ENCODE measurements around the gene SUCO. TPM values are rescaled to one million over a fixed set of nuclear protein-coding genes. Genes with fewer than 3 reads are reported as not detected.
A peak's percentile ranks its signal among the peaks of the same experiment; 100 is the strongest.

Gene SUCO
- total RNA-seq, 1 donor from 2014 or later: 58.5 TPM

DNA sequence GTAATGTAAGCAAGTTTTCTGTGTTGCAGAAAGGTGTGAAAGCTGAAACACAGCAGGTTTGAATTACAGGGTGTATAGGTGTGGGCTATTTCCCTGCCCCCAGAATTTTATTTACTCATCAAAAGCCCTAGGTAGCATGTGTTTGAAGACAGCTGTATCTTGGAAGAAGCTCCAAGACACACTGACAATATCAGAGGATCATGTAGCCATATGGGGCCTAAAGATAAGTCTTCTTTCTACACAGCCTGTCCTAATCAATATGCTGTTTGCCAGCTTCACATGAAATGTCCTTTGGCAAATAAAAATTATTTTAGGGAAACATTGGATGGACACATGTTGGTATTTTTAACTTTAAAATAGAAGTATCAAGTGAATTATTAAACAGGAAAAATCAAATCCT, 17.5 kb upstream of the SUCO start:
- DNase-seq: no peak

DNA sequence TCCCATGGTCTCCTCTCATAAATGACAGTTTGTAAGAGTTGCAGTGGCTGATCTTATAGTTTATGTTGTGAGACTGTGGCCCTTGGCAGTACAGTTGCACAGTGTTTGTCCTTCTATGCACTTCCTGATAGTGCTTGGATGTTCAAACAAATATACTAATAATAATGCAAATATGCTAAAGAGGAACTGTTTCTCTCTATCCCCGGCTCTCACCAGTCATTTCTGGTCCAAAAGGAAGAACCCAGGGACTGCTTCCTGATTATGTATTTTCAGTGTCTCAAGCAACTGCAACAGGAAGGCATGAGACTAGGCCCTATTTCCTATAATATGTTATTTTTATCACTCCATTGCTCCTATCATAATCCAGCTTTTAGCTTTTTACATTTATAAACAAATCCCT, 17.0 kb upstream of the SUCO start:
- no peak for DNase-seq

DNA sequence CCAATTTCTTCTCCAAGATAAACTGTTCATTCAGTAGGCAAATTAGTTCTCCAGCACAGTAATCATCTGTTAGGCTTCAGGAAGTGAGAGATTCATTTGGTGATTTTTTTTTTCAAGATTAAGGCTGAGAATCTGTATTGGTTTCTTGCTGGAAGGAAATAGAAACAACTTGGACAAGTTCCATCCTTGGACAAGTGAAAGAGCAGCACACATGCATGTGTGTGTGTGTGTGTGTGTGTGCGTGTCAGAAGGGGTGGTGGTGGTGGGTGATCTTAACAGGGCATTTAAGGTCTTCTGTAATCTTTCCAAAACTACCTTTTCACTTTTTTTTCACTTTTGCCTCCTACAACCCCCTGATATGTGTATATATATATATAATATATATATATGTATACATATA, 15.9 kb upstream of the SUCO start:
- no peak for DNase-seq

DNA sequence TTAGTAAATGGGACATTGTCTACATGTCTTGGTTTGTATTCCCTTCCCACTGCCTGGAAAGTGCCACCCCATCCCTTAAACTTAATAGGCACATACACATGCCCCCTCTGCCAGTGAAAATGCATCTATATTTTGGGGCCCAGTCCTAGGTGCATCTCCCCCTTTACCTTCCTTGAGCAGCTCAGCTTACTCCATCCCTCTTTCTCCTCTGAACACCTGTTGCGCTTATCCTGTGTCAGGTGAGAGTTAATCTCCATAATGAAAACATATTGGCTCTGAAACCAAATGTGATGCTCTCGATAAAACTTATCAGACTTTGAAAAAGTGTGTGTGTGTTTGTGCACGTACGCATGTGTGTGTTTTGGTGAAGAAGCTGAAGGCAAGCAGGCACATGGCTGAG, 15.4 kb upstream of the SUCO start:
- DNase-seq: no peak

DNA sequence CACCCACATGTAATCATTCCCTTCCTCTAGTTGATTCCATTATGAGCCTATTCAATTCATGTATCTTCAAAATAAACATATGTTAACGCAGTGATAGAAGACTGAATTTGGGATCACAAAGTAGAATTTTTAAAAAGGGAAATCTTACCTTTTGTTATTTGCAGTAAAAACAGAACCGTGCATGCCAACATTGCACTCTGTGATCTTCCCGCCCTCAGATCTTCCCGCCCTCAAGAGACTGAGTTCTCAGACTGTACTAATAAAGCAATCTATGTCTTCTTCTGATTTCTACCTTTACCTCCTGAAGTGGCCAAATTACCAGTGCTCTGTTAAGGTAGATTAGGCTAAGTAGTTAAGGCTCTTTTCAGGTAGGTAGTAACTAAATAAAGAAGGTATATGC, 3.6 kb upstream of the SUCO start:
- no peak for DNase-seq

DNA sequence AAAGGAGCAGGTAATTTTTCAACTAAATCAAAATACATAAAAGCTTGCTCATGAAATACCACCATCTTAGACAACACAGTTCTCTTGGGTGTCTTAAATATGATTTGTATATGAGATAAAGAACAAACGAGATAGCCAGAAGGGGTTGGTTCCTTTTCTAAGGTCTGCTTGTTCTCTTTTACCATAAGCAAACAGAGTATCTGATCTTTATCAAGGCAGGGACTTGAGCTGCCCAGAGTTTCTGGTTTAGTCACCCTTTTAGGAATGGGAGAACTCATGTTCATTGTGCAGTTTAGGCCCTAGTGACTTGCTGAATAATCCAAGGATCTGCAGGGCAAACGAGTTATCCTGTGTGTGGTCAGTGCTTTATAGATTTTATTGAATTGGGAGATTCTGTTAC, 3.0 kb upstream of the SUCO start:
- DNase-seq: no peak

DNA sequence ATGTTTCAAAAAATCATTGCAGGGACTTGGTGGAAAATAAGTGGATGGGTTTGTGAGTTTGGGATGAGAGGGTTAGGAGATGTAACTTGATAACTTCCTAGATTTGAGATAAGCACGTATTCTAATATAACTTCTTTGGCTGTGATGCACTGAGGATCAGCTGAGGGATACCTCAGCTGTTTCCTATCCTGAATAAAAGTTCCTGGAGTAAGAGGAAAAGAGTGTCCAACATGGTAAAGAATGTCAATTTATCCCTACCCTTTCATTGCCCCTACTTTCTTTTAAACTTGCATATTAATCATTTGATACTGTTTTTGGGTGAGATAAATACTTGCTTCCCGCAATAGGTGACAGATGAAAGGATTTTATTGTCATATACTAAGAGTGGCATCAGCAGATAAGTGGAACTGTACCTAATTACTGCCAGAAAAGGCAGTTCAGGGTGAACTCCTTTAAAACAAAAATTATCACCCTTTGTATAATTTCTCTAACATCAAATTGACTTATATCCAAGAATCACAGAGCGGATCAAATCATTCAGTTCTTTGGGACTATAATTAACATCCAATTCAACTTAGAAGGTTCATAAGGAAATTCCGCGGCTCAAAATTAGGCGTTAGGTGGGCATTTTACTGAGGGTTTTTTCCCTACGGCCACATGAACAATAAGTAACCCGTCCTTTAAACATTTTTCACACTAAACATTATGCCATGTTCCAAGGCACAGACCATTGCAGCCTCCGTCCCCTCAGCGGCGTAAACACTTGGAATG, 1.4 kb upstream of the SUCO start:
- DNase-seq: no peak

DNA sequence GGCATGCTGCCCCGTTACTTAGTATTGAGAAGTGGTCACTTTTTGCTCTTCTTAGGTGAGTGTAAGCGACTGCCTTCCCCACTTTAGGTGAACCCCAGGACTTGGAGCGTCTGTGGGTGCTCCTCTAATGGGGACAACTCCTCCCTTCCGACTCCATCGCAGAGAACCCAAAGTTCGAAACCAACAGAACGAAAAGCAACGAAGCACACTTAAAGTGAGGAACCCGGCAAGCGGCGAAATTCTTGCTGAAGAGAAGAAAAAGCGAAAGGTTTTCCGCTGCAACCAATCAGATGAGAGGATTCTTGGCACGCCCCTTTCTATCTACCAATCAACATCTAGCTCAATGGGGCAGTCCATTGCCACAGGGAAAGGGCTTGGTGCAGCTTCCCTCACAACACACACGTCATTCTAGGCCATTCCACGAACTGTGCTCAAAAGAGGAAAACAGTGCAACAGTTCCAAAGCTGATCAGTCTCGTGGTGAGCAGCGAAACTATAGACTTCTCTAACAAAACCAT, 709 bp upstream of the SUCO start:
- DNase-seq: peak; percentile 98

DNA sequence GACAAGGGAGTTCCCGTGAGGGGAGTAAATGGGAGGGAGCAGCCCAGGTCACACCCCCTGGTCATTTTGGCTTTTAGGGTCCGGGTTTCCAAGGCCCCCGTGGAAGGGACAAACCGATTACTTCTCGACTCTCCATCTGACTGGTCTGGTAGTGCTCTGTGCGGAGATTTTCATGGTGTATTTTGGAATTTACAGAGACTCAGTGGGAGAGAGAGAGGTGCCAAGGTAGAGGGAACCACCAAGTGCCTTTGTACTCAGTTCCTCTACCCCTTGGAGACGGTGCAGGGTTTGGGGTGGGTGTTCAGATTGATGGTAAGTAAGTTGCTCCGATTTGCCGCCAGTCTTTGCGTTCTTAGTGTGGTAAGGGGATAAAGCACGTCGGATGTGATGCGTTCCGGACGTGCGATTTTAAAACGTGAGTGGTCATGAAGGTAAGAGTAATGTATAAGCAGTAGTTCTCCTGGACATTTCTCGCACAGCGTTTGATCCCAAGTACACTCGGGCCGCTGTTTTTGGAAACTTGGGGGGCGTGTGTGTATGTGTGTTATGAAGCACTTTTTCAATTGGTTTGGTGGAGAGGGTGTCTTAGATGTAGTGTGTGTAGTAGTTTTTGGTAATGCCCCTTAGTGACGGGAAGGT, 682 bp downstream of the SUCO start:
- DNase-seq: peak; percentile 73

DNA sequence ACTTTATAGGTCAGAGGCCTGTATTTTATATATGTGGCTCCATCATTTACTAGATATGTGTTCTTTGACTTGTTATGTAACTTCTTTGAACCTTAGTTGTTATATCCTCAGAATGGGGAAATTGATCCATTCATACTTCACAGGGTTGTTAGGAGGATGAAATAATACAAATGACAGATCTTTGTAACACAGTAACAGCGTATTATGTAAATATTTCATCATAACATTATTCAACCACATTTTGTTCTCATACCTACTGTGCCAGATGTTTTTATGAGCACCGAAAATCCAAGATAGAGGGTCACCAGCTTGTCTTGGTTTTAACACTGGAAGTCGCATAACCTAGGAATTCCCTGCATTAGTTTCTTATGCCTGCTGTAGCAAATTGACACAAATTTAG, 3.3 kb downstream of the SUCO start:
- DNase-seq: no peak

DNA sequence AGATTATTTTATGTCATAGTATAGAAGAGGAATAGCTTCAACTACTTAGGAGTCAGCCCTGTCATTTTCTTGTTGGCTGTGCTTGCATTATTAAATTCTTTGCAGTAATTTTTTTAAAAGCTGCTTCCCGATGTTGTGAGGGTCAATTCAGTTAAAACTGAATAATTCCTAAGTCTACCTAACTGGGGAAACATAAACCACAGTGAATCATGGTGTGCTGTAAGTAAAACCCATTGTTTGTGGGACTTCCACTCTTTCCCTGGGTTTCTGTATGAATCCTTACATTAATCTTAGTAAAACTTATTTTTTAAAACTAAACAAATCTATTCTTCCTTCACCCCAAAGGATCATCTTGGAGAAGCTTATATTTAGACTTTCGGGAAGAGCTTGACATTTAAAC, 4.4 kb downstream of the SUCO start:
- no peak for DNase-seq

DNA sequence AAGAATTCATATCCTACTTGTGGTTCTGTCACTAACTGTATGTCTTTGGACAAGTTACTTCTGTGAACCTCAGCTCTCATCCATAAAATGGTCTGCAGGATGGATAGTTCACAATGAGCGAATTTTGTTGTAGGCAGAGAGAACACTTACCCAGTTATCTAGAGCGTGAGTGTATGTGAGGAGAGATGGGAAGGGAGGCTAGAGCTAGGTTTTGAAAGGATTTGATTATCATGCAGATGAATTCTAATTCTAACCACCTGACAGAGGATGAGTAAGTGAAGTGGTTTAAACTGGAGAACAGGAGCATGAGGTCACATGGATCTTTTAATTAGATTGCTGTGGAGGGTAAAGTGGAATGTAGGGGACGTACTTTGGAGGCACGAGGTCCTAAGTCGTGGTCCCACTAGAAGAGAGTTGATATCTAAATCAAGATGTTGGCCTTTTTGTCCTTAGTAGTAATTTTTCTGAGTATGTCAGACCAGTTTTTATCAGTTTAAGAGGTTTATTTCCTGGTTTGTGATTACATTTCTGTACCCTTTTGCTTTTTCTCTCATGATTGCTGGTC, 5.0 kb downstream of the SUCO start:
- DNase-seq: no peak

DNA sequence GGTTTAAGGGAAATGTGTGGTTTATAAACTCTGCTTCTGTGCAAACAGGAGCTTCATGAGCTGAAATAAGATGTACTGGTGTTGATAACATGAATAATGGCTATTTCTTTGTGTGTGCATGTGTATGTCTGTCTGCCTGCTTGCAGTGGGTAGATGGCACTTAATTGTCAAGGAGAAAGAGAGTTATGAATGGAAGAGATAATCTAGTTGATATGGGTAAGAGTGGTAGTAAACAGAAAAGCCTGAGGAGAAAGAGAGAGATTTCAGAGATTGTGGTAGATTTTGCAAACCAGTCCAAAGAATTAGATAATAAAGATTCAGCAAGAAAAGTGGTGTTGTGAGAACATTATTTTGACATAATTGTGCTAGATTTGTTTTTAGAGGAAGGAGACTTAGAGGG, 7.7 kb downstream of the SUCO start:
- DNase-seq: no peak

DNA sequence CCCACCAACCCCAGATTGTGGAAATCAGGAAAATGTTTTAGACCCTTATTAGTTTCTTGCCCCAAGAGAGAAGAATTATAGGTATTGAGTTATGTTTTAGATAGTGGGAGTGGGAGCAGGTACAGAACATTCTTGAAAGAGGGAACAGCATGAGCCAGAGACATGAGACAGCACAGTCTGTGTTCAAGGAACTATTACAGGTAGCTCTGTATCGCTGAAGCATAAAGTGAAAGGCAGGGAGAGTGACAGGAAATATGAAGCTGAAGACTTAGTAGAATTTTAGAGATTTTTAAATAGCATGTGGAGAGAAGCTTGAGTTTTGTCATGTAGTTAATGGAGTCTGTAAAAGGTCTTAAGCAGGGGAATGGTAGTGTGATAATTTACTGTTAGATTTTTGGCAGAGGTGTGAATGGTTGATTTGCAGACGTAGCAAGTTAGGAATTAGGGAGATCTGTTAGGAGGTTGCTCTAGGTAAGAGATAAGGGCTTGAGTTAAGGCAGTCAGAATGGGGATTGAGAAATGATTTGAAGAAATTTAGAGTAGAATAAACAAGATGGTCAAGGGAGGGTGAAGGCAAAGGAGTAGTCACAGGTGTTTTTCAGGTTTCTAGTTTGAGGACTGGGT, 11.6 kb downstream of the SUCO start:
- no peak for DNase-seq

DNA sequence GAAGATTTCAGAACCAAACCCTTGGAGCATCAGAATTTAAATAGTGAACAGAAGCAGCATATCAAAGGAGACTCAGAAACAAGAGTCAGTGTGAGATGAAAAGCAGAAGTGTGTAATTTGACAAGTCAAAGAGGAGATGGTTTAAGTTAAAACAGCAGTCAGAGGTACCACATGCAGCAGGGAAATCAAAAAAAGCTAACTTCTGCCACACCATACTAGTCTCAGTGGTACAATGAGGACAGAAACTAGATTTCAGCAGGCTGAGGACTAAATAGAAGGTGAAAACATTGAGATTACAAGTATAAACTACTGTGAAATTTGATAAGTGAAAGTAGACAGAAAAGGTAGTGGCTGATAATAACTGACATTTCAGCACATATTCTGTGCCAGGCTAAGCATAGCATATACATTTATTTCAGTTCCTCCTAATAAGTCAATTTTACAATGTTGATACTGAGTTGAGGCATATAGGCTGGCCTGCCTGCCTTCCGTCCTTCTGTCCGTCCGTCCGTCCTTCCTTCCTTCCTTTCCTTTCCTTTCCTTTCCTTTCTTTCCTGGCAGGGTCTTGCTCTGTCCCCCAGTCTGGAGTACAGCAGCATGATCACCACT, 12.6 kb downstream of the SUCO start:
- DNase-seq: no peak

DNA sequence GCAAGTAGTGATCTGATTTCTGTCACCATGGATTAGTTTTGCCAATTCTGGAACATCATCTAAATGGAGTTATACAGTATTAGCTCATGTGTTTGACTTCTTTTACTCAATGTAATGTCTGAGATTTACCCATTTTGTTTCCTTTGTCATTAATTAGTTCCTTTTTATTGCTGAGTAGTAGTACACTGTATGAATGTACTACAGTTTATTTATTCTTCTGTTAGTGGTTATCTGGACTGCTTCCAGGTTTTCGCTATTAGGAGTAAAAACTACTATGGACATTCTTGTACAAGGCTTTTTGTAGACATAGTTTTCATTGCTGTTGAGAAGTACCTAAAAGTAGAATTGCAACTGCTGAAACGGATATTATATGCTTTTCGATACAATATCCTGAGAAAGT, 14.1 kb downstream of the SUCO start:
- no peak for DNase-seq

DNA sequence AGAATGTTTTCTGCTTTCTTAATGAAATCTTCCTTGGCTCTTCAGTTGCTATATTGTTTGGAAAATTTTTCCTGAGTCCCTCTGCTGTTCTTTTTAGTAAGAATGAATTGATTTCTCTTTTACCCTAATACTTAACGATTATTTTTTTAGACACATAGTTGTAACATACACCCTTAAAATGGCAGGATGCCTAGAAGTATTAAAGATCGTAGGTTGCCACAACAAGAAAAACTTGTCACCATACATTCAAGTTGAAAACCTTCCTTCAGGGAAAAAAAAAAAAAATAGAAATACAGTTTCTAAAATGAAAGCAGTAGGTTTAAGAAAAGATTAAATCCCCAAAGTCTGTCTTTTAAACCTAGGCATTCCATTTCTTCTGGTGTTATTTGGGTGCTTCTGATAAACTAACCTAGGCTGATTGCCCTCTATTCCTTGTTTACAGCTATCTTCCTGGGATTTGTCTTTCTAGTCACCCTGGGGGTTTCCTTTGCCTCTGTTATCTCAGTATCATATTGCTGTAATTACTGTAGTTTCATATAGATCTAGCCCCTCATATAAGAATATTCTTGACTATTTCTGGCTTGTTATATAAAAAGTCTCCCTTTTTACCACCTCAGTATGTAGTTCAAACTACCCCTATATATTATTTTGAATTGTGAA, 16.8 kb downstream of the SUCO start:
- DNase-seq: no peak

DNA sequence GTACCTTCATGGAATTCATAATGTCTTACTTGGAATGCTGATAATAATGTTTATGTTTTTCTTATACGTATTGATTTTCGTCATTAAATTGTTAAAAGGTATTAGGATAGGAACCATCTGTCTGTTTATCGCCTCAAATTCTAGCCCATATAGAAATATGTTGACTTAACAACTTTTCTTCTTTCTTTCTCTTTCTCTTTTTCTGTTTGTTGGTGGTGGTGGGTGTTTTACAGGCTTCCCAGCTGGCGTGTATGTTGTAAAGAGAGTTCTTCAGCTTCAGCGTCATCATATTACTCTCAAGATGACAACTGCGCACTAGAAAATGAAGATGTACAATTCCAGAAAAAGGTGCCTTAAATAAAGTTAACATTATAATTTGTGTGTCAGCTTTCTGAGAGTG, 18.3 kb downstream of the SUCO start:
- no peak for DNase-seq

DNA sequence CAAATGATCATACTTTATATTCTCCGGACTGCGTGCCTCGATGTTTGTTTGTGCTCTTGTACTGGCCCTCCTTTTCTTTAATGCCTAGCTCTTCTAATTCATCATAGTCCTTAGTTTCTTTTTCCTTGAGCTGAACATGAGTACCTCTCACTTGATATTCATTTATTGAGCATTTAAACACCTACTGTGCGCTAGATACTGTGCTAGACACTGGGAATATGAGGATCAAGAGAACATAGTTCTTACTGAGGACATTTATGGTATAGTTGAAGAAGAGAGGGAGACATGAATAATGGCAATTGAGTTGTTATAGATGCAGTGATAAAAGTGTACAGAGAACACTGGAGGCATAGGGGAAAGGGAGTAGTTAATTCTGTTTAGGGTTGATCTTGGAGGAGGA, 22.0 kb downstream of the SUCO start:
- DNase-seq: no peak

DNA sequence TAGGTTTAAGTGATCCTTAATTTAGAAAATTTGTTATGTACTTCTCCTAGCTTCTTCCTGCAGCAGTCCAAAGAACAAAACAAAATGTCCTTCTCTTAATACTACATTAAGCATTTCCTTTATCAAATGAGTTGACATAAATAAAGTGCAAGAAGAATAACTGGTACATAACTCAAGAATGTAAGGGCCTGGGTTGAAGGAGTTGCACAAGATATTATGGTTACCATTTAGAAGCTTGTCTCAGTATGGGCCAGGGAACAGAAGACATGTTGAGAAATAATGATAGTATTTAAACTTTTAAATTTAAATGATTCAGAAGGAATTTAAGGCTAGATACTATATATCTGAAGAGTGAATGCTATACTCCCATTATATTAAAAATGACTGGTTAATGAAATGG, 23.5 kb downstream of the SUCO start:
- DNase-seq: no peak

DNA sequence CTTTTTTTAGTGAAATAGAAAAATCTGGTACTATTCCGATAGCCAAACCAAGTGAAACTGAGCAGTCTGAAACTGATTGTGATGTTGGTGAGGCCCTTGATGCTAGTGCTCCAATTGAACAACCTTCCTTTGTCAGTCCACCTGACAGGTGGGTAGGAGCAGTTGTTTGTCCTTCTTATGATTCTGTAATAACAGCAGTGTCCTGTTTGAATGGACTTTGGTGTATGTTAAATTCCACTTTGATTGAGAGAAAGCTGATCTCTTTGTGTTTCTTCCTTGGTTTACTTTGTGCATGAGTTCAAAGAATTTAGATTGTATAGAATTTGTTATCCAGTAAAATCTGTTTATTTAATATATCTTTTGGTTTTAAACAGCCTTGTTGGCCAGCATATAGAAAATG, 24.3 kb downstream of the SUCO start:
- no peak for DNase-seq

DNA sequence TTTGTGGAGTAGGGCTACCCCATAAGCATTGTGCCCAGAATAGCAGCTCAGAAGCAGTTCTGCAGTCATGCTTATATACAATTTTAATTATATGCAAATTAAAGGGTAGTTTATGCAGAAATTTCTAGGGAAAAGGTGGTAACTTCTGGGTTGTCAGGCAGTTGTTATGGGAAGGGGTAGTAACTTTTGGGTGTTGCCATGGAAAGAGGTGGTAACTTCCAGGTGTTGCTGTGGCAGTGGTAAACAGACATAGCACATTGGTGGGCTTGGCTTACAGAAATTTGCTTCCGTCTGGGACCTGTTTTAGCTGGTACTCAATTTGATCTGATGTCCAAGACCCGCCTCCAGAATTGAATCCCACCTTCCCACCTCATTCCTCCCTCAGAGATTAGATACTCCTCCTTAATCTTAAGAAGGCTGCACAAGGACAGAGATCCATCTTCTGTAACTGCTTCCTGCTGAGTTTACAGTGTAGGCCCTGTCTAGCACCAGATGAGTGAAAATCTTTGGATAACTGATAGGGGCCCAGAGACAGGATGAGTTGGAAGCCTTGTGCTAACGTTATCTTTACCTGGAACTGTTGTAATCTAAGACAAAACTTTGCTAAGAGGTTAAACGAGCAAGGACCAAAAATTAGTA, 26.7 kb downstream of the SUCO start:
- DNase-seq: no peak

All from tongue (tissue), 2 donors.